Central memory CD8-positive, alpha-beta T cell (primary cell): ENCODE data around the gene ZNF217.
"Not testable (repeated sequence)": the region's sequence is repeated elsewhere in the genome, so short reads cannot be mapped to it uniquely, and the experiment has no call there.

Experiments
- ATAC-seq: fragments of 150-1000 bp; cut with Tn5 transposase; replicated peaks from 2 replicates; pipeline ENCODE4 v1.10.0; 2022; ENCODE audit warnings: mild to moderate bottlenecking, moderate FRiP score, moderate number of reproducible peaks; ENCODE audit not compliant: poor library complexity, severe bottlenecking; ENCODE audit errors: extremely low read depth
- DNase-seq, 2 donors: peaks; one replicate each; pipeline ENCODE4 v3.0.0; 2021; ENCODE audit warnings: low spot score in 2 of 2
- H3K27ac Mint-ChIP-seq: one replicate; pipeline ENCODE4 v1.8.0; 2022; ENCODE audit warnings: low read depth, mild to moderate bottlenecking, moderate library complexity, mixed read lengths
- H3K27me3 Mint-ChIP-seq: one replicate; pipeline ENCODE4 v1.8.0; 2022; ENCODE audit warnings: mixed read lengths
- H3K36me3 Mint-ChIP-seq: one replicate; pipeline ENCODE4 v1.8.0; 2022; ENCODE audit warnings: mild to moderate bottlenecking, moderate library complexity, mixed read lengths; ENCODE audit not compliant: insufficient read depth
- H3K4me1 Mint-ChIP-seq: one replicate; pipeline ENCODE4 v1.8.0; 2022; ENCODE audit warnings: mixed read lengths
- H3K4me3 Mint-ChIP-seq: one replicate; pipeline ENCODE4 v1.8.0; 2022; ENCODE audit warnings: mild to moderate bottlenecking, moderate library complexity, mixed read lengths
- H3K9me3 Mint-ChIP-seq: one replicate; pipeline ENCODE4 v1.8.0; 2022; ENCODE audit warnings: mixed read lengths

ZNF217 gene

DNA sequence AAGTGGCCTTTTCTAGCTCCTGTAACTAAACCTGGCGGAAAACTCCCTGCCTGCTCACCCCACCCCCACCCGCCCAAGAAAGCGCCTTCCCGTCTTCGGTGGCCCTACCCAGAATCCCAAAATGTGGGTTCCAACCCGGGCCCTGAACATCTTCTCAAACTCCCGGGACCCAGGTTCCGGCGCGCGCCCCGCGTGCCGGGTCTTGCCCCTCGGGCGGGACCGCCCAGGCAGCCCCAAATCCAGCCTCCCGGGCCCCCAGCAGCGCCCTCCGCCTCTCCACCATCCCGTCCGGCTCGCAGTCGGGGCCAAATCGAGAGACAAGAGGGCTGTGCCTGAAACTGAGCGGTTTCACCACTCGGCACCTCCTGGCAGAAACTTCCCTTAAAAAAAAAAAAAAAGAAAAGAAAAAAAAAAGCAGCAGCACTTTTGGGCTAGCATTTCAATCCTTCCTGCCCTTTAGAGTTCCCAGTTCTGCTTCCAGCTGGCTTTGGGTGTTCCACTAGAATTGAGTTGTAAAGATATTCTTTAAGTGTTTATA lies 1.1 kb downstream of the ZNF217 start:
- peak overlapping the region; percentile 74 for H3K4me3 Mint-ChIP-seq
- peaks cover 25% of the 10 kb centered on the region for H3K4me1 Mint-ChIP-seq
- DNase-seq: peak in 1 of 2 donors; percentile 59

DNA sequence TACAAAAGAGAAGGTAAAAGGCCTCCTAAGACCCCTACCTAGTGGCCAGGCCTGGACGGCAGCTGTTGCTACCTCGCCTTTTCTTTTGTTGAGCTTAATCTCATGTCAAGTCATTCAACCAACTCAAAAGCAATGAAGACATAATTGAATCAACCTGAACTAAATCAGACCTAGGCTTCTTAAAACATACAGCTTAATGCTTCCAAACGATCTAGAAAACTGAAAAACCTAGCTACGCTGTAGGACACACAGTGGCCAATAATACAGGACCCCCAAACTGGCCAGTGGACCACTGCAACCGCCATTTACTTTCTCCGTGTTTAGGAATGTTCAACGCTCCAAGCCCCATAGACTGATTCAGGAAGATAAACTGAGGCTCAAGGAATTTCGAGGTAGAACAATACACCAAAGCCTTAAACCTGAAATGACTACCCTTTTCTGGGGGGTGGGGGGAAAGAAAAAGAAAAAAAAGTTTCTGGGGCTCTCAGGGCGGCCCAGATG lies 1.6 kb downstream of the ZNF217 start:
- Mint-ChIP-seq H3K4me3 (peak overlapping the region; percentile 74), H3K27ac (peak overlapping the region; percentile 79), H3K4me1 (peaks cover 26% of the 10 kb centered on the region), H3K36me3 (peaks cover 14% of the 10 kb centered on the region)
- H3K27me3 Mint-ChIP-seq, DNase-seq, ATAC-seq, H3K9me3 Mint-ChIP-seq: not testable (repeated sequence)

More for the DNA sequence above, 1.1 kb downstream of the ZNF217 start:
- Mint-ChIP-seq H3K36me3 (peaks cover 14% of the 10 kb centered on the region), H3K27ac (peak overlapping the region; percentile 79)
- not testable (repeated sequence) for H3K27me3 Mint-ChIP-seq, H3K9me3 Mint-ChIP-seq
- ATAC-seq: peak; percentile 23

GRCh38 chr20:53591206-53591741 lies 2.4 kb downstream of the ZNF217 start:
- not testable (repeated sequence) for DNase-seq, H3K27me3 Mint-ChIP-seq, ATAC-seq, H3K9me3 Mint-ChIP-seq
- Mint-ChIP-seq H3K4me3 (peak overlapping the region; percentile 74), H3K27ac (peak overlapping the region; percentile 79), H3K36me3 (peaks cover 16% of the 10 kb centered on the region), H3K4me1 (peaks cover 33% of the 10 kb centered on the region)

- not testable (repeated sequence) for DNase-seq, H3K27me3 Mint-ChIP-seq, H3K9me3 Mint-ChIP-seq, ATAC-seq
- Mint-ChIP-seq H3K4me1 (peaks cover 40% of the 10 kb centered on the region), H3K27ac (peak overlapping the region; percentile 79), H3K4me3 (peak overlapping the region; percentile 74), H3K36me3 (peaks cover 17% of the 10 kb centered on the region)
Measured at GRCh38 chr20:53590608-53591007, 3.0 kb downstream of the ZNF217 start.

GRCh38 chr20:53590122-53590521 lies 3.5 kb downstream of the ZNF217 start:
- ATAC-seq, H3K27me3 Mint-ChIP-seq, H3K9me3 Mint-ChIP-seq, DNase-seq: not testable (repeated sequence)
- Mint-ChIP-seq H3K4me1 (peaks cover 45% of the 10 kb centered on the region), H3K36me3 (peaks cover 16% of the 10 kb centered on the region), H3K4me3 (peak overlapping the region; percentile 74), H3K27ac (peak overlapping the region; percentile 79)

DNA sequence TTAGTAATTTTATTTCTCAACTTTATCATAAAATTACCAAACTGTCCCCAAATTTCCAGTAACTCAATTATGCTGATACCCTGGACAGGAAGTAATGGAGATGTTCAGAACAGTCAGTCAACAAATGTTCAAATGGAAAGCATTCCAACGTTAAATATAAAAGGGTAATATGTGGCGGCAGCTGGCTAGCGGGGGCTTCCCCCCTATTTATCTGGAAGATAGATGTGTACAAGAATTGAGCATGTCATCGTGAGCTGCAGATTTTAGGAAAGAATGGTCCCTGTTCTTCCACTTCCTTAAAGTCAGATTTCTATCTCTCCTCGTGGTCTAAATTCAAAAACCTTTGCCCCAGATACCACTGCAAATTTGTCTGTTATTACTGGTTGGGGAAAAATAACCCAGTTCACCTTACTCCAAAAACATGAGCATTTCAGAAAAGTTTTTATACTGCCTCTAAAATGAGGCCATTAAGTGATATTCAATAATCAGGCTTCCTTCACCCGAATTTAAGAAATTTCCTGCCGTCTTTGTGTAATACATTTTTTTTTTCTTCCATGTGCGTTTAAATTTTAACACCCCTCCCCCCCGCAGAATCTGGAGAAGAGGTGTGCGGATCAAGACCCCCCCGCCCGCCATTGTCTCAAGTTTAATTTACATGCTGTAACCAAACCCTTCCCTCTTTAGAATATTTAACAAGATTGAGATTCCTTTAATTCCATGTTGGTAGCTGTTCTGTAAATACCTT lies 4.1 kb downstream of the ZNF217 start:
- peaks cover 45% of the 10 kb centered on the region for H3K4me1 Mint-ChIP-seq
- ATAC-seq: not testable (repeated sequence)

DNA sequence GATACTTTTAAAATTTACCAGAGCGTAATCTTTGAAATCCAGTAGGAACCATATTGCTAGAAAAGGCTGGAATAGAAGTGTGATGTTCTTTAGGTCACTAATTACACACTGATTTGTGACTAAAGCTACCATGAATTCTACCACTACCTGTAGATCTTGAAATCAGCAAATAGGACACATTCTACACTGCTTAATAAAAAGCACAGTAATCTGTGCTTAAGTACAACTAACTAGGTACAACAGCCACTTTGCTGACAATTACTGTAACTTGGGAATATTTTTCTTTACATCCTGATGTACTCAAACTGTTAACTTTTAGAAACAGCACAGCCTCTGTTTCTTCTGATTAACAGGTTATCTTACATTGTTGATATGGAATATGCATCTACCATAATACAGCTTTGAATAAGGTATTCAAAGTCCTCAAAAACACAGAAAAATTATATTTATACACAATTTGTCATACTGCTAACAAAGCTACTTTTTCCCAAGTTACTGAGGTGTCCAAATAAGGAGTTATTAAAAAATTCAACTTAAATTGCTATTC lies 6.4 kb downstream of the ZNF217 start:
- peaks cover 17% of the 10 kb centered on the region for H3K36me3 Mint-ChIP-seq
- not testable (repeated sequence) for H3K27me3 Mint-ChIP-seq, H3K9me3 Mint-ChIP-seq, DNase-seq, ATAC-seq
- H3K27ac Mint-ChIP-seq: peak overlapping the region; percentile 91
- H3K4me3 Mint-ChIP-seq: peak overlapping the region; percentile 80
- H3K4me1 Mint-ChIP-seq: peaks cover 52% of the 10 kb centered on the region

More for the DNA sequence above, 4.1 kb downstream of the ZNF217 start:
- DNase-seq, H3K9me3 Mint-ChIP-seq, H3K27me3 Mint-ChIP-seq: not testable (repeated sequence)
- Mint-ChIP-seq H3K27ac (peak overlapping the region; percentile 79), H3K36me3 (peaks cover 14% of the 10 kb centered on the region), H3K4me3 (peak overlapping the region; percentile 74)

- Mint-ChIP-seq H3K9me3 (no peaks in the 10 kb centered on the region), H3K27ac (peak overlapping the region; percentile 91), H3K27me3 (no peaks in the 10 kb centered on the region), H3K36me3 (peaks cover 19% of the 10 kb centered on the region), H3K4me3 (peak overlapping the region; percentile 80), H3K4me1 (peaks cover 52% of the 10 kb centered on the region)
- no peak for ATAC-seq
- DNase-seq: no peak
Measured at GRCh38 chr20:53586640-53587039, 7.0 kb downstream of the ZNF217 start.

DNA sequence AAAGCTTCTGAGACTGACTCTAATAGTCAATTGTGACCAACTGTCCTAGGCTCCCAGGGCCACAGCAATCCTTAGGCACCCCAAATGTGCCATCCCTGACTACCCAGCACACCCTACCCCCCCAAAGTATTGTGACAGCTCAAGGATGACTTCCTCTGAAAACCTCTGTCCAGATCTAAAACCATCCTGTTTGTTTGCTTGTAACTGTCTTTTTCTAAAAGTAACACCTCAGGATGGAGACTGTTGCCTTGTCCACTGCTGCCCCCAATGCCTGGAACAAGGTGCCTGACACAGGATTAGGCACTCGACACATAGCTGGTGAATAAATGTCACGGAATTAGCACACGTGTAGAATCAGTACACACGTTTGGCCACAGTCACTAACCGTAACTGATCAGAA lies 7.7 kb downstream of the ZNF217 start:
- not testable (repeated sequence) for DNase-seq, ATAC-seq, H3K9me3 Mint-ChIP-seq, H3K27me3 Mint-ChIP-seq
- peak overlapping the region; percentile 80 for H3K4me3 Mint-ChIP-seq
- peaks cover 24% of the 10 kb centered on the region for H3K36me3 Mint-ChIP-seq
- peak overlapping the region; percentile 91 for H3K27ac Mint-ChIP-seq
- H3K4me1 Mint-ChIP-seq: peaks cover 50% of the 10 kb centered on the region

- peaks cover 52% of the 10 kb centered on the region for H3K4me1 Mint-ChIP-seq
- H3K36me3 Mint-ChIP-seq: peaks cover 28% of the 10 kb centered on the region
- peak overlapping the region; percentile 80 for H3K4me3 Mint-ChIP-seq
- H3K9me3 Mint-ChIP-seq, DNase-seq, H3K27me3 Mint-ChIP-seq, ATAC-seq: not testable (repeated sequence)
- H3K27ac Mint-ChIP-seq: peak overlapping the region; percentile 91
Measured at GRCh38 chr20:53585004-53585569, 8.6 kb downstream of the ZNF217 start.

- H3K36me3 Mint-ChIP-seq: peaks cover 34% of the 10 kb centered on the region
- not testable (repeated sequence) for ATAC-seq, DNase-seq, H3K27me3 Mint-ChIP-seq, H3K9me3 Mint-ChIP-seq
- H3K27ac Mint-ChIP-seq: peak overlapping the region; percentile 91
- H3K4me1 Mint-ChIP-seq: peaks cover 57% of the 10 kb centered on the region
- H3K4me3 Mint-ChIP-seq: peak overlapping the region; percentile 80
Measured at GRCh38 chr20:53584550-53584913, 9.1 kb downstream of the ZNF217 start.
